Glomerular visceral epithelial cell (primary cell): Measurements from ENCODE around the gene MGME1.

Experiments used
- DNase-seq: peaks from one replicate; pipeline ENCODE4 v3.0.0-alpha.2; 2016; ENCODE audit errors: extremely low spot score

Gene MGME1

GRCh38 chr20:17940224-17940971 lies 28.4 kb upstream of the MGME1 start:
- no peak for DNase-seq

GRCh38 chr20:17941087-17941825 lies 27.6 kb upstream of the MGME1 start:
- no peak for DNase-seq

GRCh38 chr20:17941826-17942196 lies 27.0 kb upstream of the MGME1 start:
- no peak for DNase-seq

GRCh38 chr20:17943343-17943742 lies 25.5 kb upstream of the MGME1 start:
- DNase-seq, result no peak

GRCh38 chr20:17944854-17945474 lies 23.9 kb upstream of the MGME1 start:
- DNase-seq, result no peak

- no peak for DNase-seq
These were observed 22.8 kb upstream of the MGME1 start for GRCh38 chr20:17946040-17946439.

GRCh38 chr20:17946572-17947473 lies 22.0 kb upstream of the MGME1 start:
- DNase-seq, result no peak

- no peak for DNase-seq
These were observed 21.4 kb upstream of the MGME1 start for GRCh38 chr20:17947474-17947815.

GRCh38 chr20:17948442-17948841 lies 20.4 kb upstream of the MGME1 start:
- DNase-seq, result no peak

GRCh38 chr20:17949899-17950298 lies 18.9 kb upstream of the MGME1 start:
- no peak for DNase-seq

GRCh38 chr20:17950670-17951069 lies 18.1 kb upstream of the MGME1 start:
- no peak for DNase-seq

- no peak for DNase-seq
These were observed 17.5 kb upstream of the MGME1 start for GRCh38 chr20:17951323-17951722.

- DNase-seq, result no peak
These were observed 15.8 kb upstream of the MGME1 start for GRCh38 chr20:17952692-17953684.

- no peak for DNase-seq
These were observed 14.9 kb upstream of the MGME1 start for GRCh38 chr20:17953935-17954334.

GRCh38 chr20:17955302-17955701 lies 13.5 kb upstream of the MGME1 start:
- DNase-seq, result no peak

GRCh38 chr20:17956099-17956685 lies 12.6 kb upstream of the MGME1 start:
- peak; percentile 72 for DNase-seq

- DNase-seq, result no peak
These were observed 11.1 kb upstream of the MGME1 start for GRCh38 chr20:17957505-17958363.

GRCh38 chr20:17958373-17959256 lies 10.2 kb upstream of the MGME1 start:
- no peak for DNase-seq
